ENCODE results near the gene DMBX1.

- TF ChIP-seq, protein P1, sequence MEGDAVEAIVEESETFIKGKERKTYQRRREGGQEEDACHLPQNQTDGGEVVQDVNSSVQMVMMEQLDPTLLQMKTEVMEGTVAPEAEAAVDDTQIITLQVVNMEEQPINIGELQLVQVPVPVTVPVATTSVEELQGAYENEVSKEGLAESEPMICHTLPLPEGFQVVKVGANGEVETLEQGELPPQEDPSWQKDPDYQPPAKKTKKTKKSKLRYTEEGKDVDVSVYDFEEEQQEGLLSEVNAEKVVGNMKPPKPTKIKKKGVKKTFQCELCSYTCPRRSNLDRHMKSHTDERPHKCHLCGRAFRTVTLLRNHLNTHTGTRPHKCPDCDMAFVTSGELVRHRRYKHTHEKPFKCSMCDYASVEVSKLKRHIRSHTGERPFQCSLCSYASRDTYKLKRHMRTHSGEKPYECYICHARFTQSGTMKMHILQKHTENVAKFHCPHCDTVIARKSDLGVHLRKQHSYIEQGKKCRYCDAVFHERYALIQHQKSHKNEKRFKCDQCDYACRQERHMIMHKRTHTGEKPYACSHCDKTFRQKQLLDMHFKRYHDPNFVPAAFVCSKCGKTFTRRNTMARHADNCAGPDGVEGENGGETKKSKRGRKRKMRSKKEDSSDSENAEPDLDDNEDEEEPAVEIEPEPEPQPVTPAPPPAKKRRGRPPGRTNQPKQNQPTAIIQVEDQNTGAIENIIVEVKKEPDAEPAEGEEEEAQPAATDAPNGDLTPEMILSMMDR (IDR thresholded peaks at IDR 0.05), result no peak
- TF ChIP-seq EP300 (IDR thresholded peaks at IDR 0.05), result no peak
These were observed 17.7 kb upstream of the DMBX1 start for GRCh38 chr1:46471848-46472492.

Data from sigmoid colon (tissue), 4 donors.